MCF 10A (cell line): Measurements from ENCODE around the gene ALDH1A3. TPM values are rescaled to one million over a fixed set of nuclear protein-coding genes. Genes with fewer than 3 reads are reported as not detected.

Experiments
- BruUV-seq: library from RNA; stranded (reverse); fragments of 400-500 nt; replicated peaks from 2 replicates; lab custom pipeline; 2021; lab: Mats Ljungman, UMichigan
- CTCF ChIA-PET: fragments of 300-600 bp; sonication (Branson Sonifier 250); formaldehyde crosslinking; extraction: SDS; loops from one replicate; lab custom pipeline; 2021; ENCODE audit warnings: antibody characterized with exemption, inconsistent platforms; lab: Yijun Ruan, JAX
- POLR2A ChIA-PET: fragments of 300-600, 350-650 bp; sonication (Branson Sonifier 250); formaldehyde crosslinking; extraction: SDS; loops from one replicate; lab custom pipeline; 2020; ENCODE audit warnings: antibody characterized with exemption, inconsistent platforms; lab: Yijun Ruan, JAX
- DNase-seq: peaks from one replicate; pipeline ENCODE4 v3.0.0-alpha.2; 2018; ENCODE audit not compliant: unreplicated experiment
- H3K27ac Mint-ChIP-seq: one replicate; pipeline ENCODE4 v1.8.0; 2022; ENCODE audit warnings: mild to moderate bottlenecking, low read depth, mixed read lengths; ENCODE audit not compliant: unreplicated experiment
- H3K27me3 Mint-ChIP-seq: one replicate; pipeline ENCODE4 v1.8.0; 2022; ENCODE audit warnings: mixed read lengths; ENCODE audit not compliant: insufficient read depth, unreplicated experiment
- H3K36me3 Mint-ChIP-seq: one replicate; pipeline ENCODE4 v1.8.0; 2022; ENCODE audit warnings: mild to moderate bottlenecking, moderate library complexity, mixed read lengths; ENCODE audit not compliant: insufficient read depth, unreplicated experiment
- H3K4me1 Mint-ChIP-seq: one replicate; pipeline ENCODE4 v1.8.0; 2022; ENCODE audit warnings: mixed read lengths; ENCODE audit not compliant: insufficient read depth, unreplicated experiment
- H3K4me3 Mint-ChIP-seq: one replicate; pipeline ENCODE4 v1.8.0; 2022; ENCODE audit warnings: mild to moderate bottlenecking, moderate library complexity, mixed read lengths; ENCODE audit not compliant: unreplicated experiment
- H3K9me3 Mint-ChIP-seq: one replicate; pipeline ENCODE4 v1.8.0; 2022; ENCODE audit warnings: mixed read lengths; ENCODE audit not compliant: unreplicated experiment
- intact Hi-C: fragments of 100-400 bp; cut with micrococcal nuclease; formaldehyde crosslinking; loops from 2 replicates; pipeline ENCODE4 v1.14.1; 2022
- total RNA-seq: library from RNA; stranded (reverse); gene quantifications from 2 replicates; pipeline ENCODE4 v1.2.3, GENCODE V29; 2022
- TF ChIP-seq, protein P1 (sequence below): fragments of 200-600 bp; IDR thresholded peaks from one replicate; pipeline ENCODE4 v1.8.0; 2022; ENCODE audit warnings: antibody characterized with exemption, mild to moderate bottlenecking; ENCODE audit not compliant: unreplicated experiment

Gene ALDH1A3
- total RNA-seq, 1 experiment from 2014 or later: 4.3 TPM

DNA sequence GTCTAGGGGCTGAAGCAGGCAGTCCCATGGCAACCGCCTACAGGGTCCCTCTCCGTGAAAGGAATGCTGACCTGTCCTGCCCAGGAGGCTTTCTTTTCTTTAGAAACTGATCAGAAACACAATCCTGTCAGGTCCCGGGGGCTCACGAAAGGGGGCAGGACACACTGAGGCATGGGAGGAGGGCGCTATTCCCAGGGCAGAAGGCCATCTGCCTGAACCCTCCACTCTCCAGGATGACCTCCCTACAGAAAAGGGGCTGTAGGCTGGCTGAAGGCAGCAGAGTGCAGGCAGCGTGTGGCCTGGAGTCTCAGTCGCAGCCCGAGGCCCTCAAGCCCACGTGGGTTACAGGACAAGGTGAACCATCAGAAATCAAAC, 21.2 kb downstream of the ALDH1A3 start:
- TF ChIP-seq, protein P1, sequence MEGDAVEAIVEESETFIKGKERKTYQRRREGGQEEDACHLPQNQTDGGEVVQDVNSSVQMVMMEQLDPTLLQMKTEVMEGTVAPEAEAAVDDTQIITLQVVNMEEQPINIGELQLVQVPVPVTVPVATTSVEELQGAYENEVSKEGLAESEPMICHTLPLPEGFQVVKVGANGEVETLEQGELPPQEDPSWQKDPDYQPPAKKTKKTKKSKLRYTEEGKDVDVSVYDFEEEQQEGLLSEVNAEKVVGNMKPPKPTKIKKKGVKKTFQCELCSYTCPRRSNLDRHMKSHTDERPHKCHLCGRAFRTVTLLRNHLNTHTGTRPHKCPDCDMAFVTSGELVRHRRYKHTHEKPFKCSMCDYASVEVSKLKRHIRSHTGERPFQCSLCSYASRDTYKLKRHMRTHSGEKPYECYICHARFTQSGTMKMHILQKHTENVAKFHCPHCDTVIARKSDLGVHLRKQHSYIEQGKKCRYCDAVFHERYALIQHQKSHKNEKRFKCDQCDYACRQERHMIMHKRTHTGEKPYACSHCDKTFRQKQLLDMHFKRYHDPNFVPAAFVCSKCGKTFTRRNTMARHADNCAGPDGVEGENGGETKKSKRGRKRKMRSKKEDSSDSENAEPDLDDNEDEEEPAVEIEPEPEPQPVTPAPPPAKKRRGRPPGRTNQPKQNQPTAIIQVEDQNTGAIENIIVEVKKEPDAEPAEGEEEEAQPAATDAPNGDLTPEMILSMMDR: no peak
- POLR2A ChIA-PET: no interaction called here
- H3K36me3 Mint-ChIP-seq: no peaks in the 10 kb centered on the region
- no peak overlapping the region for H3K4me3 Mint-ChIP-seq
- BruUV-seq: no TSS peak
- no peaks in the 10 kb centered on the region for H3K27me3 Mint-ChIP-seq
- no peak for DNase-seq
- CTCF ChIA-PET: interaction anchor here (1.0 to 1.2 kb wide), 2 partner anchors 16 to 115 kb away, joined by 3 read pairs; no protein-coding TSS in a partner anchor
- H3K27ac Mint-ChIP-seq: no peak overlapping the region
- H3K9me3 Mint-ChIP-seq: no peaks in the 10 kb centered on the region
- no peaks in the 10 kb centered on the region for H3K4me1 Mint-ChIP-seq
- intact Hi-C loops: no loop called here

DNA sequence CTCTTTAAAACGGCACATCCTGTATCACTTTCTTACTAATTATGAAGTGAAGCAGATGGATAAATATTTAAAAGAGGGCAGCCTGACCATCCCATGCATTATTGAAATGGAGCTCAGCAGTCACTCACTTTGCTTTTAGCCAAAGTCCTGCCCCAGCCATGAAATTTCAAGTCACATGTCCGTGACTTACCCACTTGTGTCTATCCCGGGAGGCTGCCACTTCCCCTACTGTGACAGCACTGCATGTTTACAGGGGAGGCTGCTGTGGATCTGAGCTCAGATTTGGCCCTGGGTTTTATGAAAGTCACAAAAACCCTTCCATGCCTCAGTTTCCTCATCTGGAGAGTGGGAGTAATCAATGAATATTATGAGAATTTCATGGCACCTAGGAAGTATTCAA, 21.7 kb downstream of the ALDH1A3 start:
- POLR2A ChIA-PET: no interaction called here
- Mint-ChIP-seq H3K27me3 (no peaks in the 10 kb centered on the region), H3K27ac (no peak overlapping the region), H3K4me1 (no peaks in the 10 kb centered on the region), H3K9me3 (no peaks in the 10 kb centered on the region), H3K36me3 (no peaks in the 10 kb centered on the region), H3K4me3 (no peak overlapping the region)
- TF ChIP-seq, protein P1: no peak
- CTCF ChIA-PET: interaction anchor here (1.0 to 1.2 kb wide), 3 partner anchors 16 to 115 kb away, joined by 3 read pairs; no protein-coding TSS in a partner anchor
- no peak for DNase-seq
- intact Hi-C loops: no loop called here
- BruUV-seq: no TSS peak

DNA sequence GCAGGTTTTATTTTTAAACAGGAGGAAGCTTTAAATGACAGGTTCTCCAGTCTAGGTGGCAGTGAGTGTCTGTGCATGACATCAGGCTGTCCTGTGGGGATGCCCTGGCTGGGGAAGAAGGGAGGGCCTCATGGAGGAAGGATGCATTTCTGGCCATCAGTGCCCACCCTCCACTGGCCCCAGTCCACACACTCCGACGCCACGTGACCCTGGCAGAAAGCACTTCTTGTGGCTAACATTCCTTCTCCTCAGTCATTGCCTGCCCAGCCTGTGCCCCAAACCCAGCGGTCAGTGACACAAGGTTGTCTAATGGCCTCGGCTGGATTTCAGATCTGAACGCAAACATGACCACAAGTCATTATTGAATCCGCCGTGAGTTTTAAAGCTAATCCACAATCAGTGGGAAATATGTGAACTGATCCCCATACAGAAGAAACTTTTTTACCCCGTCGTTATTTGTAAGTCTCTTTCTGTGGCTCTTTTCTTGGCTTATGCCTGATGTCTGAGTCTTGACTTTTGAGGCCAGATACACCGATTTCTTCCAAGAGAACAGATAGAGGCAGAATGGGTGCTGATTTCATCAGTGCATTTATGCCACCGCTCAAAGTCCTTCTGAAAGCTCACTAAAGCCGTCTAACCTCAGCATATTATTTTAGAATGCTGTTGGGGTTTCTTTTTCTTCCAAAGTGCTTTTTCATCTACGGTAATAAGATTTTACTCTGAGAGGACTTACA, 22.2 kb downstream of the ALDH1A3 start:
- CTCF ChIA-PET: interaction anchor here (0.5 to 1.7 kb wide), 8 partner anchors 15 to 723 kb away, joined by 3 to 12 read pairs (median 3); partner anchors contain the start of gene LRRK1
- POLR2A ChIA-PET: no interaction called here
- no peak for DNase-seq
- peak overlapping the region; percentile 76 for H3K27ac Mint-ChIP-seq
- H3K27me3 Mint-ChIP-seq: no peaks in the 10 kb centered on the region
- H3K9me3 Mint-ChIP-seq: no peaks in the 10 kb centered on the region
- no peaks in the 10 kb centered on the region for H3K36me3 Mint-ChIP-seq
- intact Hi-C loops: no loop called here
- H3K4me3 Mint-ChIP-seq: no peak overlapping the region
- no peaks in the 10 kb centered on the region for H3K4me1 Mint-ChIP-seq
- no TSS peak for BruUV-seq
- TF ChIP-seq, protein P1: no peak

DNA sequence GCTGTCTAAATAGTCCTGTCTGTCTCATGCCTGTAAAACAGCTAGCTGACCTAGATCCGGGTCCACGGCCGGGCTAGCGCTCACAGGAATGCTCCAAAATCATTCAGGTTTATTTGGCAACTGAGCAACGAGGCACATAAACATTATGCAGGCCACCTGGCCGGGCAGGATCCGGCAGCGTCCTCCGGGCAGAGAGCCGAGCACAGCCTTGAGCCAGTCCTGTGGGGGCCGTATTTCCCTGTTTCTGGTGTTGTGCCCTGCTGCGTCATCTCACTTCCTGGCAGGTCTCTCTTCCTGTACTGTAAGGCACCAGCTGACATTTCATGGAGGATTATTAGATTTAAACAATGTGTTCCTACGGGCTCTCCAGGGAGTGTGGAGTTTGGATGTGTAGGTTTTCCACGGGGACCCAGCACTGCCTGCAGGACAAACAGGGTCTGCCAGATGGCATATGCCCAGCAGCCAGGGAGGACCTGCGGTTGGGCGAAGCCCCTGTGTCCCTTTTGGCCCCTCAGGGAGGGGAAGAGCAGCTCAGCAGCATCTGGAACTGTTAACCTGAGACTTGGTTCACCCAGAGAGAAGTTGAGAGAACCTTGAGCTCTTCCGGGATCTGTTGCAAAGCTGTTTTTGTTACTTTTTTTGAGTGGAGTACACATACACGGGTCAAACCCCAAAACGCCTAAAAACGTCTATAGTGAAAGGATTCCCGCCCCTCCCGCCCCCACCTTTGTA, 23.0 kb downstream of the ALDH1A3 start:
- H3K4me3 Mint-ChIP-seq: no peak overlapping the region
- peak overlapping the region; percentile 76 for H3K27ac Mint-ChIP-seq
- ChIA-PET POLR2A (interaction anchor here (1.1 kb wide), 1 partner anchor 95 kb away, joined by 3 read pairs; no protein-coding TSS in a partner anchor), CTCF (interaction anchor here (0.5 to 1.7 kb wide), 7 partner anchors 10 to 722 kb away, joined by 3 to 12 read pairs (median 4); partner anchors contain the start of gene LRRK1)
- DNase-seq: no peak
- intact Hi-C loops: no loop called here
- H3K36me3 Mint-ChIP-seq: no peaks in the 10 kb centered on the region
- no peaks in the 10 kb centered on the region for H3K27me3 Mint-ChIP-seq
- H3K4me1 Mint-ChIP-seq: no peaks in the 10 kb centered on the region
- TF ChIP-seq, protein P1: no peak
- BruUV-seq: no TSS peak
- H3K9me3 Mint-ChIP-seq: no peaks in the 10 kb centered on the region
